HUES64 (cell line): Measurements from ENCODE around the gene USP40.

Source experiments
- H3K27ac ChIP-seq: 2 replicates; pipeline ENCODE4 v1.7.0; 2013; ENCODE audit warnings: low read depth, low read length, inconsistent platforms
- H3K27me3 ChIP-seq: 2 replicates; pipeline ENCODE4 v1.6.1; 2013; ENCODE audit warnings: mild to moderate bottlenecking, low read length; ENCODE audit not compliant: insufficient read depth
- H3K36me3 ChIP-seq: 2 replicates; pipeline ENCODE4 v1.6.1; 2013; ENCODE audit warnings: mild to moderate bottlenecking, low read length; ENCODE audit not compliant: insufficient read depth
- H3K4me1 ChIP-seq: 2 replicates; pipeline ENCODE4 v1.6.1; 2013; ENCODE audit warnings: mild to moderate bottlenecking, low read length, moderate library complexity; ENCODE audit not compliant: insufficient read depth
- H3K4me3 ChIP-seq: 2 replicates; pipeline ENCODE4 v1.5.1; 2013; ENCODE audit warnings: mild to moderate bottlenecking, low read length, moderate library complexity
- H3K9ac ChIP-seq: 2 replicates; pipeline ENCODE4 v1.6.1; 2013; ENCODE audit warnings: mild to moderate bottlenecking, low read depth, low read length
- H3K9me3 ChIP-seq: 2 replicates; pipeline ENCODE4 v1.6.1; 2013; ENCODE audit warnings: low read depth, low read length; ENCODE audit not compliant: insufficient read depth
- WGBS: fragments of 150-250, 120-280 bp; methylation state at CpG from one replicate; pipeline ENCODE4 v1.1.7; 2013; ENCODE audit warnings: missing lambda C conversion rate; 5-methylcytosine and 5-hydroxymethylcytosine counted together

Gene USP40

GRCh38 chr2:233446606-233447305, 119.8 kb downstream of the USP40 start:
- WGBS: 95% methylated on average over 37 of the region's 37 CpGs

DNA sequence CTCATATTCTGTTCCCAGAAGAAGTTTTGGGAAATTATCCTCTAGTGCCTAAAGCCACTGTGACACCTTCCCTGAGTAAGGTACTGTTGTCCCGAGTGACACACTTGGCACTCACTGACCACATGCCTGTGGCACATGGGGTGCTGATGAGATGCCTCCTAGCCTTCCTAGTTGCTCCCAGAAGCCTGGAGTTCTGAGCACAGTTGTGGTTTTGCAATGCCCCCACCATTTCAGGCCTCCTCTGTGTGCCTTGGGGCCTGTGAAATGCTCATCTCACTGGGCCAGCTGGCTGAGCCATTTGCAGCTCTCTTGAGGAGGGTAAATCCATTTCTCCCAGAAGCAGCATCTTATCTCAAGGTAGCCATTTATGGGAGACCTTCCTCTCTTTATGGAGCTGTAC, 120.5 kb downstream of the USP40 start:
- Histone ChIP-seq H3K36me3 (peaks cover 23% of the 10 kb centered on the region), H3K9ac (no peak overlapping the region), H3K4me1 (0 out of 2 replicates have a peak, but pooled peaks cover 2% of the 10 kb centered on the region), H3K27me3 (no peaks in the 10 kb centered on the region), H3K9me3 (no peaks in the 10 kb centered on the region), H3K4me3 (no peak overlapping the region), H3K27ac (no peak overlapping the region)
- WGBS: 93% methylated on average over 1 of the region's 1 CpG

More at GRCh38 chr2:233446606-233447305, 119.8 kb downstream of the USP40 start:
- no peak overlapping the region for H3K9ac ChIP-seq
- no peaks in the 10 kb centered on the region for H3K9me3 ChIP-seq
- no peaks in the 10 kb centered on the region for H3K27me3 ChIP-seq
- no peak overlapping the region for H3K4me3 ChIP-seq
- H3K4me1 ChIP-seq: 0 out of 2 replicates have a peak, but pooled peaks cover 2% of the 10 kb centered on the region
- H3K27ac ChIP-seq: no peak overlapping the region
- peaks cover 29% of the 10 kb centered on the region for H3K36me3 ChIP-seq

DNA sequence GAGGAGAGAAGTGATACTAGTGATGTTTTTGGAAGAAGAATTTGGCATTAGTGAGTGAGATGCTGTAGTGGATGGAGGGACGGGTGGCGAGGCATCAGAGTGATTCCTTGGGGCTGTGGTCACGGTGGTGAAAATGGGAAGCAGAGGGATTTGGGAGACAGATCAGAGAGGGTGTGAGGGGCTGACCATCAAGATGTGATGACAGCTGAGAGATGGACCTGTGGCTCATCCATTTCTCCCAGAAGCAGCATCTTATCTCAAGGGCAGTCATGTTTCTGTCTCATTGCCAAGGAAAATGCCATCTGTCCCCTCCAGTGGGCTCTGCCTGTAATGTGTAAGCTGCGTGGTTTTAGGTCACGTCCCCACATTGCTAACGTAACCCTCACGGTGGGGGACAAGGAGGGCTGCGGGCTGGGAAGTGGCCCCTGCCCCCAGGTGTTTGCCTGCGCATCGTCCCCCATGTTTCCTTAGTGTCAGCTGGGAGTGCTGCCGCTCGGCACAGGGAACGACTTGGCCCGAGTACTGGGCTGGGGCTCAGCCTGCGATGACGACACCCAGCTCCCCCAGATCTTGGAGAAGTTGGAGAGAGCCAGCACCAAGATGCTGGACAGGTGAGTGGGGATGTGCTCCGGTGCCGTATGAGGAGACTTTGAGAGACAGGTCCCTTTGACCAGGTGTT, 121.3 kb downstream of the USP40 start:
- H3K4me3 ChIP-seq: no peak overlapping the region
- no peaks in the 10 kb centered on the region for H3K27me3 ChIP-seq
- 95% methylated on average over 18 of the region's 18 CpGs for WGBS
- H3K9me3 ChIP-seq: no peaks in the 10 kb centered on the region
- H3K36me3 ChIP-seq: peaks cover 16% of the 10 kb centered on the region
- no peak overlapping the region for H3K9ac ChIP-seq
- H3K4me1 ChIP-seq: 0 out of 2 replicates have a peak, but pooled peaks cover 2% of the 10 kb centered on the region
- no peak overlapping the region for H3K27ac ChIP-seq

GRCh38 chr2:233444501-233444900, 122.1 kb downstream of the USP40 start:
- Histone ChIP-seq H3K4me1 (0 out of 2 replicates have a peak, but pooled peaks cover 2% of the 10 kb centered on the region), H3K9ac (no peak overlapping the region), H3K4me3 (no peak overlapping the region), H3K9me3 (no peaks in the 10 kb centered on the region), H3K27ac (no peak overlapping the region), H3K27me3 (no peaks in the 10 kb centered on the region), H3K36me3 (peaks cover 11% of the 10 kb centered on the region; the same call in 1 of the 2 replicates)
- 95% methylated on average over 11 of the region's 11 CpGs for WGBS

DNA sequence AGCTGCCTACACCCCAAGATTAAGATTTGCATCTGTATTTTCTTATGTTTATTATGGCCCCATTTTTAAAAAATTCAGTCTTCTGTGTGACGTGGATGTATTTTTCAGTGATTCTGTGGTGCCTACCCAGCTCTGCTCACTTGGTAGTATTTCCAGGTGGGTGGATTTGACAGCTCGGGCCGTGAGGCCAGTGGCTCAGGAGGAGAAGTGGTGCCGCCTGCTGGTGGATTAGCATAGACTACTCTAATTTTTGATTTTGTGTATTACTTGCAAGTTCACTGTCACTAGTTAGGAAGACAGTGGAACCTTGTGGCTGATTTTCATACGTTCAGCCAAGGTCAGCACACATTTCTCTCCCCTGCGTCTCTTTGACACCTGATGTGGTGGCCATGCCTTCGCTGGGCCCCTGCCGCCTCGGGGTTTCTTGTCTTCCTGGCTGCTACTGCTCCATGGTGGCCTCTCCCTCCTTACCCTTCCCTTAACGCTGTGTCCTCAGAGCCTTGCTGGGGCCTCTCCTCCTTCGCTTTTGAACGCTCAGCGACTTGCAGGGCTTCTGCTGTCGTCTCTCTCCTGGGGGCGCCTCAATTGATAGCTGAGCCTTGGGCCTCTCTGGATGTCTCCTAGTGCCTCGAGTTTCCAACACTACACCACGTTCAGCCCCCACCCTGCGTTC, 122.9 kb downstream of the USP40 start:
- Histone ChIP-seq H3K9ac (no peak overlapping the region), H3K4me1 (no peaks in the 10 kb centered on the region), H3K9me3 (no peaks in the 10 kb centered on the region), H3K36me3 (peaks cover 11% of the 10 kb centered on the region; the same call in 1 of the 2 replicates), H3K27me3 (no peaks in the 10 kb centered on the region), H3K4me3 (no peak overlapping the region), H3K27ac (no peak overlapping the region)
- WGBS: 73% methylated on average over 18 of the region's 18 CpGs

GRCh38 chr2:233442028-233442310, 124.6 kb downstream of the USP40 start:
- 84% methylated on average over 4 of the region's 4 CpGs for WGBS
- no peak overlapping the region for H3K27ac ChIP-seq
- no peaks in the 10 kb centered on the region for H3K4me1 ChIP-seq
- no peaks in the 10 kb centered on the region for H3K27me3 ChIP-seq
- H3K36me3 ChIP-seq: peaks cover 18% of the 10 kb centered on the region; the same call in 1 of the 2 replicates
- H3K9ac ChIP-seq: no peak overlapping the region
- H3K9me3 ChIP-seq: no peaks in the 10 kb centered on the region
- no peak overlapping the region for H3K4me3 ChIP-seq

DNA sequence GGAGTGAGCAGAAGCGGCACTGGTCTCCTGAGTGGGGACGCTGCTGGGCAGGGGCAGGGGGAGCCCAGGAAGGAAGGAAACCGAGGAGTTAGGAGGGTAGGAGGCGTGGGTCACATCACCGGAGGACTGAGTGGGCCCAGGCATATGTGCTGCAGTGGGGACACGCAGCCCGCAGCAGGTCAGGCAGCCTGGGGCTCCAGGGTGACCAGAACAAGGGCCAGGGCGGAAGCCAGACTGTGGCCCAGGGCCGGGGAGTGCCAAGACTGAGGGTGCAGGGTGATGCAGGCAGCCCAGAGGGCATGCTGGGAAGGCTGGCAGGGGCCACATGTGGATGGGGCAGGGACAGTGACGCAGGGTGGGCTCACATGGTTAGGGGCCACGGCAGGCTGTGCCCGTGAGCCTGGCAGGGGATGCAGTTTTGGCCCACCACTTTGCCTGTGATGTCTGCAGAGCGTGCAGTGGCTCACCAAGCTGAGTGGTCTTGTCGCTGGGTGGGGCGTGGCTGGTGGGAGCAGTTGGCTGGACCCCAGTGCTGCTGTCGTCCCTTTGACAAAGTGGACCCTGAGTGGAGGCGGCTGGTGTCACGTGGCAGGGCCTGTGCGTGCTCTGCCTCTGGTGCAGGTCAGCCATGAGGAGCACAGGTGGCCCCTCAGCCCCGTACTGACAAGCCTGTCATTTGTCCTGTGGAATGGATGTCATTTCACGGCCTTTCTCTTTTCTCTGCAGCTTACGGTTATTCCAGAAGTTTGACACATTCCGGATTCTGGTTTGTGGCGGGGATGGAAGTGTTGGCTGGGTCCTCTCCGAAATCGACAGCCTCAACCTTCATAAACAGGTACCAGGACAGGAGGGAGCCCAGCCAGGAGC, 125.2 kb downstream of the USP40 start:
- Histone ChIP-seq H3K4me1 (no peaks in the 10 kb centered on the region), H3K36me3 (peaks cover 18% of the 10 kb centered on the region; the same call in 1 of the 2 replicates), H3K27ac (no peak overlapping the region), H3K4me3 (no peak overlapping the region), H3K9ac (no peak overlapping the region), H3K27me3 (no peaks in the 10 kb centered on the region), H3K9me3 (no peaks in the 10 kb centered on the region)
- WGBS: 93% methylated on average over 25 of the region's 26 CpGs

- no peaks in the 10 kb centered on the region for H3K27me3 ChIP-seq
- no peaks in the 10 kb centered on the region for H3K4me1 ChIP-seq
- H3K27ac ChIP-seq: no peak overlapping the region
- WGBS: 95% methylated on average over 9 of the region's 9 CpGs
- no peak overlapping the region for H3K4me3 ChIP-seq
- H3K9ac ChIP-seq: no peak overlapping the region; the same call in 1 of the 2 replicates
- H3K36me3 ChIP-seq: peaks cover 12% of the 10 kb centered on the region; the same call in 1 of the 2 replicates
- no peaks in the 10 kb centered on the region for H3K9me3 ChIP-seq
These were observed 125.9 kb downstream of the USP40 start for GRCh38 chr2:233440714-233441113.

DNA sequence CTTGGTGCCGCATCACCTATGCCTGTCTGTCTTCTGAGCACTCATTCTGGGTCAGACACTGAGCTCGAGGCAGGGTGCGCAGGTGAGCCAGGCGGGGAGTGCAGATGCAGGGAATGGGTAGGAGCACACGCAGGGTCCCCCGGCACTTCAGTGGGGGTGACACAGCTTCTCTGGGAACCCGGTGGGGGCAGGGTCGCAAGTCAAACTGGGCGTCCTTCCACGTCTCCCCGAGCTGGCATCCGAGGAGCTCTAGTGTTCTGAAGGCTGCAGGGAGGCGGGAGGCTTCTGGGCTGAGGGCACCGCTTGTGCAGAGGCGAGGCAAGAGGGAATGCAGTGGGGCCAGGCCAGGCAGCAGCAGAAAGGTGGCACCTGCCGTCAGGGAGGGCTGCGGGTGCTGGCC, 126.3 kb downstream of the USP40 start:
- 95% methylated on average over 17 of the region's 17 CpGs for WGBS

DNA sequence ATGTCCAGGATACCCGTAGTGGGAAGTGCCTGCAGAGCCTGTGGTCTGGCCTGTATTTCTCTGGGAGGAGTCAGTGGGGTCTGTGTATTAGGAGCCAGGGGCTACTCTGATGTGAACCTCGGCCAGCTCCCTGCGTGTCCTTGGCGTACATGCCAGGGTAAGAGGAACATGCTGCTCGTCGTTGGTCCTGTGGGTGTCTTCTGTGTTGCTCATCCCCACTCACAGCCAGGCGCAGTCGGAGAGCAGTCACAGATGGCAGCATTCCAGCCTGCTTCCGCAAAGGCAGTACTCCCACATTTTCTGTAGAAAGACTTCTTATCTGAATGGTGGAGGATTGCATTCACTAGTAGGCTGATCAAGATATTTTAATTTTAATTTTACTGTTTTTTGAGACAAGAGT, 127.4 kb downstream of the USP40 start:
- Histone ChIP-seq H3K9ac (no peak overlapping the region), H3K27ac (no peak overlapping the region), H3K27me3 (no peaks in the 10 kb centered on the region), H3K36me3 (peaks cover 11% of the 10 kb centered on the region; the same call in 1 of the 2 replicates), H3K4me1 (no peaks in the 10 kb centered on the region), H3K9me3 (no peaks in the 10 kb centered on the region), H3K4me3 (no peak overlapping the region)
- 91% methylated on average over 9 of the region's 9 CpGs for WGBS

More for the DNA sequence above, 126.3 kb downstream of the USP40 start:
- no peak overlapping the region for H3K9ac ChIP-seq
- H3K27ac ChIP-seq: no peak overlapping the region
- no peaks in the 10 kb centered on the region for H3K4me1 ChIP-seq
- H3K27me3 ChIP-seq: no peaks in the 10 kb centered on the region
- no peak overlapping the region for H3K4me3 ChIP-seq
- no peaks in the 10 kb centered on the region for H3K9me3 ChIP-seq
- peaks cover 11% of the 10 kb centered on the region; the same call in 1 of the 2 replicates for H3K36me3 ChIP-seq
